GM12878 (cell line): Measurements from ENCODE around the gene SRRM2.

ENCODE experiments used
- CTCF ChIP-seq, 3 experiments: IDR thresholded peaks in 2 of 3; conservative IDR thresholded peaks in 1 of 3; 2 replicates each; pipeline ENCODE4 v1.5.1; 2011; ENCODE audit warnings: low read depth in 3 of 3, low read length in 3 of 3, mild to moderate bottlenecking in 3 of 3, control low read depth in 2 of 3, moderate library complexity in 2 of 3, inconsistent platforms in 1 of 3, mixed read lengths in 1 of 3; ENCODE audit not compliant: control insufficient read depth in 2 of 3, insufficient read depth in 1 of 3; ENCODE audit errors: extremely low read depth in 1 of 3
- ETV6 ChIP-seq, 2 experiments: fragments of 450-650 bp in 1 of 2; IDR thresholded peaks in 1 of 2; conservative IDR thresholded peaks in 1 of 2; 2 replicates each; pipeline ENCODE4 v1.6.1; 2014; ENCODE audit warnings: antibody characterized with exemption in 1 of 2, borderline replicate concordance in 1 of 2, low read depth in 1 of 2, mild to moderate bottlenecking in 1 of 2, moderate library complexity in 1 of 2
- MXI1 ChIP-seq: fragments of 150-350 bp; IDR thresholded peaks from 2 replicates; pipeline ENCODE4 v1.6.1; 2011; ENCODE audit warnings: low read depth, mild to moderate bottlenecking, inconsistent platforms, low read length, improper control_type of control experiment
- NBN ChIP-seq: fragments of 450-650 bp; IDR thresholded peaks from 2 replicates; pipeline ENCODE4 v1.6.1; 2016
- NFXL1 ChIP-seq: fragments of 450-650 bp; IDR thresholded peaks from 2 replicates; pipeline ENCODE4 v1.6.1; 2017; ENCODE audit warnings: antibody characterized with exemption, mild to moderate bottlenecking, borderline replicate concordance
- POLR2A ChIP-seq: IDR thresholded peaks from 2 replicates; pipeline ENCODE4 v1.6.1; 2011; ENCODE audit warnings: low read depth, mild to moderate bottlenecking, low read length
- YY1 ChIP-seq: IDR thresholded peaks from 2 replicates; pipeline ENCODE4 v1.6.1; 2011; ENCODE audit warnings: low read depth, mild to moderate bottlenecking, low read length

DNA sequence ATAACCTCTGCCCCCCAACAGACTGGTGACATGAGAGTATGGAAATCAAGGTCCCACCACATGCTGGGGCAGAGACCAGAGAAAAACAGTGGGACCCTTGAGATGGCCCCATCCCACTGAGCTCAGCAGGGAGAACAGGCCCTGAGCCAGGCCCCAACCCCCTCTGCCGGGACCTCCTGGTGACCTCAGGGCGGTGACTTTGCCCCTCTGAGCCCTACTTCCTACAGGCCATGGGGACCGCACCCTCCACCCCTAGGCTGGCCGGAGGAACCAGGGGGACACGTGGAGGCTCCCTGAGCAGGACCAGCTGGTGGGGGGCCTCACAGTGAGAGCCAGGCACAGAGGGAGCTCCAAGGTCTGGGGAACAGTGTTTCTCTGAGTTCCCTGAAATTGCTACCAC is 13.8 kb upstream of the SRRM2 start:
- no peak for TF ChIP-seq POLR2A
- no peak for TF ChIP-seq CTCF (IDR thresholded peaks at IDR 0.05 in 2 of 3, conservative IDR thresholded peaks at IDR 0.05 in 1 of 3; ENCODE audit: control insufficient read depth in 2 of 3, extremely low read depth in 1 of 3, insufficient read depth in 1 of 3, low read depth in 3 of 3, low read length in 3 of 3)
- no peak for TF ChIP-seq NBN
- TF ChIP-seq ETV6 (conservative IDR thresholded peaks at IDR 0.05 in 1 of 2, IDR thresholded peaks at IDR 0.05 in 1 of 2; ENCODE audit: borderline replicate concordance in 1 of 2, low read depth in 1 of 2), result no peak
- TF ChIP-seq NFXL1, result no peak
- no peak for TF ChIP-seq MXI1
- TF ChIP-seq YY1, result no peak
